ENCODE measurements around the gene BCL2L1.
"Not testable (repeated sequence)": the region's sequence is repeated elsewhere in the genome, so short reads cannot be mapped to it uniquely, and the experiment has no call there.

The BCL2L1 gene

GRCh38 chr20:31648104-31648503, 74.6 kb downstream of the BCL2L1 start:
- not testable (repeated sequence) for DNase-seq (ENCODE audit: low read depth in 2 of 2)

GRCh38 chr20:31644701-31645100, 78.0 kb downstream of the BCL2L1 start:
- no peak for DNase-seq (ENCODE audit: low read depth in 2 of 2)

- no peak for DNase-seq (ENCODE audit: low read depth in 2 of 2)
Observed at GRCh38 chr20:31643522-31643921, 79.1 kb downstream of the BCL2L1 start.

GRCh38 chr20:31642837-31643236, 79.8 kb downstream of the BCL2L1 start:
- DNase-seq (ENCODE audit: low read depth in 2 of 2): no peak

- no peak for DNase-seq (ENCODE audit: low read depth in 2 of 2)
Observed at GRCh38 chr20:31641391-31641790, 81.3 kb downstream of the BCL2L1 start.

GRCh38 chr20:31640259-31640658, 82.4 kb downstream of the BCL2L1 start:
- no peak for DNase-seq (ENCODE audit: low read depth in 2 of 2)

- no peak for DNase-seq (ENCODE audit: low read depth in 2 of 2)
Observed at GRCh38 chr20:31638816-31639215, 83.9 kb downstream of the BCL2L1 start.

- DNase-seq (ENCODE audit: low read depth in 2 of 2): no peak
Observed at GRCh38 chr20:31638317-31638716, 84.4 kb downstream of the BCL2L1 start.

GRCh38 chr20:31637660-31638059, 85.0 kb downstream of the BCL2L1 start, which contains the start of gene COX4I2:
Gene COX4I2 (plus strand): TSS chr20:31637912. CDS start chr20:31639018, 1,106 bp downstream.
- DNase-seq (ENCODE audit: low read depth in 2 of 2): no peak

- no peak for DNase-seq (ENCODE audit: low read depth in 2 of 2)
Observed at GRCh38 chr20:31633339-31633914, 89.2 kb downstream of the BCL2L1 start.

- no peak for DNase-seq (ENCODE audit: low read depth in 2 of 2)
Observed at GRCh38 chr20:31632548-31633338, 89.9 kb downstream of the BCL2L1 start.

- no peak for DNase-seq (ENCODE audit: low read depth in 2 of 2)
Observed at GRCh38 chr20:31630187-31630790, 92.4 kb downstream of the BCL2L1 start.

- DNase-seq (ENCODE audit: low read depth in 2 of 2): not testable (repeated sequence)
Observed at GRCh38 chr20:31628057-31628456, 94.6 kb downstream of the BCL2L1 start.

- DNase-seq (ENCODE audit: low read depth in 2 of 2): not testable (repeated sequence)
Observed at GRCh38 chr20:31626534-31626933, 96.1 kb downstream of the BCL2L1 start.

- not testable (repeated sequence) for DNase-seq (ENCODE audit: low read depth in 2 of 2)
Observed at GRCh38 chr20:31623123-31623505, 99.6 kb downstream of the BCL2L1 start.

- DNase-seq (ENCODE audit: low read depth in 2 of 2): no peak
Observed at GRCh38 chr20:31620246-31620645, 102.4 kb downstream of the BCL2L1 start.

- DNase-seq (ENCODE audit: low read depth in 2 of 2): no peak
Observed at GRCh38 chr20:31617432-31618104, 105.1 kb downstream of the BCL2L1 start.

- DNase-seq (ENCODE audit: low read depth in 2 of 2): no peak
Observed at GRCh38 chr20:31615416-31615815, 107.3 kb downstream of the BCL2L1 start.
